GM19463 (cell line): ENCODE data around the gene RPS19.

Experiments
- ATAC-seq: cut with Tn5 transposase; IDR thresholded peaks from one replicate; pipeline ENCODE4 v1.9.1; 2021; ENCODE audit warnings: mild to moderate bottlenecking, moderate library complexity; ENCODE audit not compliant: unreplicated experiment

The RPS19 gene

DNA sequence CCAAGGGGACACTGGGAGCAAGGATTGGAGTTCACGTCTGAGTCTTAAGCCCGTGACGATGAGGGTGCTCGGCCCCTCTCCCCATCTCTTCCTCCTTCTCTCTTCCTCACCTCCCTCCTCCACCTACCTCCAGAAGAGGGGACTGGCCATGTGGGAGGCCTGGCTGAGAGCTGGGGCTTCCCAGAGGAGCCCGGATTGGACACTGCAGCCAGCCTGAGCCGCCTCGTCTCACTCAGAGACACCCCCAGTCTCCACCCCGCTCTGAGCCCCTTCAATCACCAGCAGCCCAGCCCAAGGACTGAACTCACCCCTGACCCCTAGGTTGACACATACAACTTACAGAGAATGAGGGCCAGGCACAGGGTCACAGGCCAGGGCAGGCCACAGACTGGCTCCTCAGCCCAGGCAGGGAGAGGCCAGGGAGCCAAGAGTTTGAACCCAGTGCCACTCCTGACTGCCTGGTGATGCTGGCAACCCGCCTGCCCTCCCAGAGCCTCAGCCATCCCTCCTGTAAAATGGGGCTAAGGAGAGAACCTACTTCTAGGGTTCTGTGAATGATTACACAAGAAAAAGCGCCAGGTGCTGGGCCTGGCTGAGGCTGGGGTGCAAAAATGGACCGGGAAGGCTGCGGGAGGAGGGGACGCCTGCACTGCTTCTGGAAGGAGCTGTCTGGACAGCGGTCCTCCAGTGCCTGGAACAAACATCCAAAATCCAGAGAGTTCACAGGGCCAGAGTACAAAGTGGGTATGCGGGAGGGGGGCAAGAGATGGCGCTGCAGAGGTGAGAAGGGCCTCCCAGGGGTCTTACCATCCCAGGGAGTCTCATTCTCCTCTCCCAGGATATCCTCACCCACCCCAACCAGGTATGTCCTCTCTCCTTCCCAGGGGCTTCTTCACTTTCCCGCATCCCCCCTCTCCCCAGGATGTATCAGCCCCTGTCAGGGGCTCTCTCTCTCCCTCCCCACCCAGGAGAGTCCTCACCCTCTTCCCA is 18.2 kb downstream of the RPS19 start:
- peak; percentile 28 for ATAC-seq

DNA sequence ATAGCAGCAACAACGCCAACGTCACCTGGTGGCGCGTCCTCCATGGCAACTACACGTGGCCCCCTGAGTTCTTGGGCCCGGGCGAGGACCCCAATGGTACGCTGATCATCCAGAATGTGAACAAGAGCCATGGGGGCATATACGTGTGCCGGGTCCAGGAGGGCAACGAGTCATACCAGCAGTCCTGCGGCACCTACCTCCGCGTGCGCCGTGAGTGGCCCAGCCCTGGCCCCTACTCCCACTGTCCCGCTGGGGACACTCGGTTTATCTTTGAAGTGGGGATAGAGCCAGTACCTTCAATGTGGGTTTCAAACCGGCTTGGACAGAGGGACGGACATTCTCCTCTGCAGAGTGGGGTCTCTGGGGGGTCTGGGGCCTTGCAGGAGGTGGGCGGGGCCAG is 19.0 kb downstream of the RPS19 start:
- ATAC-seq: no peak

DNA sequence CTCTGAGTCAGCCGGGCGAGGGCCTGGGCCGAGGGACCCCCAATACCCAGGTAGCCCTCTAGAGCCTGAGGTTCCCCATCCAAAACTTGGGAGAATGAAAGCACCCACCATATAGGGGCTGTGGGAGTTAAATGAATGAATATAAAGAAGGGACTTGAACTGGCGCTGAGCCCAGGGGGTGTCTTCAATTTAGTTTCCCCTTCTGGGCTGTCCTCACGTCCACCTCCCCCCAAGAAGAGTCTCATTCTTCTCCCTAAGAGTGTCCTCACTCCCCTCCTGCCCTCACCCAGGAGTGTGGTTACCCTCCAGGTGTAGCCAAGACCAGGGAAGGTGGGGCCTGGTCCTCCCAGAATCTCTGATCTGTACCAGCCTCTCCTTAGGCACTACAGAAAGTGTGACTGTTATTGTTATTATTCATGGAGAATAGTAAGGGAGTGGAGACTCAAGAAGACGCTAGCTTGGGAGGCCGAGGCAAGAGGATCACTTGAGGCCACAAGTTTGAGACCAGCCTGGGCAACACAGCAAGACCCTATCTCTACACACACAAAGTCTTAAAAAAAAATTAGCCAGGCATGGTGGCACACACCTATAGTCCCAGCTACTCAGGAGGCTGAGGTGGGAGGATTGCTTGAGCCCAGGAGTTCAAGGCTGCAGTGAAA is 19.7 kb downstream of the RPS19 start:
- no peak for ATAC-seq

DNA sequence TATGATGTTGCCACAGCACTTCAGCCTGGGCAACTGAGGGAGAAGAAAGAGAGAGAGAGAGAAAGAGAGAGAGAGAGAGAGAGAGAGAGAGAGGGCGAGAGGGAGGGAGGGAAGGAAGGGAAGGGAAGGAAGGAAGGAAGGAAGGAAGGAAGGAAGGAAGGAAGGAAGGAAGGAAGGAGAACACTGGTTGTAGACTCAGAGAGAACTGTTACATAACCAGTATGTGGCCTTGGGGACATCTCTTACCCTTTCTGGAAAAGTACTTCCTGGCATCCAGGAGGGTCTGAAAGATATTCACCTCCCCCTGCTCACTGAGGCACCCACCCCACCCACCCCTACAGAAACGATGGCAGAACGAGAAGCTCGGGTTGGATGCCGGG is 20.3 kb downstream of the RPS19 start:
- no peak for ATAC-seq

DNA sequence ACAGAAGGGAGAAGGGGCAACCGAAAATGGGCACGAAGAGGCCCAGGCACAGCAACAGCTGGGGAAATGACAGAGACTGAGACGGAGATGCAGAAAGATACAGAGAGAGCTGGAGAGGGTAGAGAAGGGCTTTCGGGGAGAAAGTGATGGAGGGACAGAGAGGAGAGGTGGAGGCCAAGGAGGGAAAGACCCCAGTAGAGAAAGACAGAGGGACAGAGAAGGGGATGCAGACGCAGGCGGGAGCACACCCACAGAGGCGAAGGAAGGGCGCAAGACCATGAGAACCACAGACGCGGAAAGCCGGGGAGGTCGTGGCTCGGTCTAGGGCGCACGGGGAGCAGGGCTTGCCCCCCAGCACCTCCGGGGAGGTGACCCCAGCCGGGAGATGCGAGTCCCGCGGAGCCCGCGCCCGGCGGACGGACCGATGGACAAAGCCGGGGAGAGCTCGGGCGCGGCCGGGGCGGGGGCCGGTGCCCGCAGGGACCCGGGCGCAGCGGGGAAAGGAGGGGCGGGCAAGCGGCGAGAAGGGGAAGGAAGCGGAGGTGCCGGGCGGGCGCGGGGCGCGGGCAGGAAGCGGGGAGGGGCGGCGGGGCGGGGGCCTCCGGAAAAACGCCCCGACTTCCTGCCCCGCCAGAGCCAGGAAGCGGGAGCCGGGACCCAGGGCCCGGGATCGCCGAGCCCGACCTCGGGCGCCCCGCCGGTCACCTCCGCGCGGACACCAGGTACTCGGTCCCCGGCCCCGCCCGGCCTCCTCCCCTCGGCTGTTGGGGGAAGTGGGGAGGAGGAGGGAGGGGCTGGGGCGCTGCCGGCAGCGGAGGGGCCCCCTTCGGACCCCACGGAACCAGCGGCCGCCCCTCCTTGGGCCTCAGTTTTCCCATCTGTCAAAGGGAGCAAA is 22.8 kb downstream of the RPS19 start, which contains the start of gene ARHGEF1:
ARHGEF1 (plus strand) TSS at position 617 of the 895 bp plus-strand sequence. CDS start 4,899 bp downstream, outside the sequence.
- ATAC-seq: no peak

DNA sequence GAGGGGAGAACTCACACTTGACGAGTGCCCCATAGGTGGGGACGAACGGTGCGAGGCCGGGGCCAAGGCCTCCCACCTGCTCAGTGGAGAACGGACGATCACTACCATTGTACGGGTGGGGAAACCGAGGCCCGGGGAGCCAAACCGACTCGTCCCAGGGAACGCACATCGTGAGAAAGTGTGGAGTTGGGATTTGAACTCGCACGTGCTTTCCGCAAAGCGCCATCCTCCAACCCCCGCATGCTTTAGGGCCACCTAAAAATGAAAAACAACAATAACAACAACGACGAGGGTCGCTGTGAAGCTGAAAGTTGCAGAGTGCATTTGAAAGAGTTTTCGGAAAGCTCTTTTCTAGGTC is 23.4 kb downstream of the RPS19 start:
- ATAC-seq: no peak

DNA sequence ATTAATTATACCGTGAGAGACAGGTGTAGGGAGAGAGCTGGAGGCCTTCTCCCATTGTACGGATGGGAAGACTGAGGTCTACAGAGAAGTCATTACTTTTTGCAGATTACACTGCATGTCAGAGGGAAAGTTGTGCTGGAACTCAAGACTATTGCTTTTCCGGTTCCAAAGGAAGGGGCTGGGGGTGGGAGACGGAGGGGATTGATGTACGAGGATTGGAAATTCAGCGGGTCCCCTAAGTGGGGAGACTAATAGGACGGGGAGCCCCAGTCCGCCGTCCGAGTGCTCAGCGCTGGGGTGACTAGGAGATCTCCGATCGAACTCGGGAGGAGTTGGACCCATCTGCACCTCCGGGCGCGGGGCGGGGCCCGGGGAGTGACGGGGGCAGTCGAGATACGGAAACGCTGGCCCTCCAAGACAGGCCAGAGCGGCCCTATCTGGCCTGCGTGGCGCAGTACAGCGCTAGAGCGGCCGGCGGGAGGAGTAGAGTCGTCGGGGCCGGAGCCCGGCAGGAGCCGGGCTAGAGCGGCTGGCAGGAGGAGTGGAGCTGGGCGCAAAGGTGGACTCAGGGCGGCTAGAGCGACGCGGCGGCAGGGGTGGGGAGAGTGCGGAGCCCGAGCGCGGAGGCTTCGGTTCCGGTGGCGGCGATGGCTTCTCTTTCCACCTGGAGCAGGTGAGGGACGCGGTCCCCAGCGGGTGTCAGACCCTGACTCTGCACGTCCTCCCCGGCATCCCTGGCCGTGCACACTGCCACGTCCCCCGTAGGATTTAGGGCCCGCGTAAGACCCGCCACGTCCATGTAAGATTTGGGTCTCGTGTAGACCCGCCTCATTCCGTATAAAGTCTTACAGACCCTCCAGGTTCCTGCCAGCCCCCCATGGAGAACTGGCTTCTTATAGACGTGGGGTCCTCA is 24.0 kb downstream of the RPS19 start:
- ATAC-seq: peak; percentile 89

DNA sequence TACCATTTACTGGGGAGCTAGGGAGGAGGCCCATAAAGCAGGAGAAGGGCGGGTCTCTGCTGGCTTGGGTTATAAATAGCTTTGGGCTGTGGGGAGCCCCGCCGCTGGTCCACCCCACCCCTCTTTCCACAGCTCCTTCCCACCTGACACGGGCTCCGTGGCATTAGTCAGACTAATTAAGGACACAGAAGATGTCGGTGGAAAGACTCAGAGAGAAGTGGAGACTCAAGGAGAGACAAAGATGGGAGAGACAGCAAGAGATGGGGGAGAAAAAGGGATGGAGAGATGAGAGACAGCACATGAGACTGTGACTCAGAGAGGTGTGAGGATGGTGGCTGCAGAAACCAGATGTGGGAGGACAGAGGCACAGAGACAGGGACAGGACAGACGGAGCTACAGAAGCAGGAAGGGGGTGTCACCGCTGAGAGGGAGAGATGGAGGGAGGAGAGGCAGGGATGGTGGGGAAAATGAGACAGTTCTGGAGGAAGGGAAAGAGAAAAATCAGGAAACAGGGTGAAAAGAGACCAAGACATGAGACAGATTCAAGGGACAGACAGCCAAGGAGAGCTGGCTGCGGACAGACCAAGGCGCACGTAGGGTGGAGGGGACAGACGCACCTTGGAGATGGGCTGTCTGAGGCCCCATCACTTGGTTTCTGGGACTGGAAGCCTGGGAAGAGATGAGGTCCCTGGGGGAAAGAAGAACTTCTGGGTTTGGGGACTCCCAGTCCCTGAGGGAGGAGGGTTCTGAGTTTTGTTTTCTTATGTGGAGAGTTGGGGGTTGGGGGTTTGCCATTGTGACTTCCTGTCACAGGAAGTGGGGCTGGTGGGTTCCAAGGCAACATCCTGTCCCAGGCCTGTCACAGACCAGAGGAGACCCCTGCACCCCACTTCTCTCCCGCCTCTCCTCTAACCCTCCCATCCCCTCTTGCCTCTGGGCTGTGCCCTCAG is 27.0 kb downstream of the RPS19 start:
- ATAC-seq: no peak

DNA sequence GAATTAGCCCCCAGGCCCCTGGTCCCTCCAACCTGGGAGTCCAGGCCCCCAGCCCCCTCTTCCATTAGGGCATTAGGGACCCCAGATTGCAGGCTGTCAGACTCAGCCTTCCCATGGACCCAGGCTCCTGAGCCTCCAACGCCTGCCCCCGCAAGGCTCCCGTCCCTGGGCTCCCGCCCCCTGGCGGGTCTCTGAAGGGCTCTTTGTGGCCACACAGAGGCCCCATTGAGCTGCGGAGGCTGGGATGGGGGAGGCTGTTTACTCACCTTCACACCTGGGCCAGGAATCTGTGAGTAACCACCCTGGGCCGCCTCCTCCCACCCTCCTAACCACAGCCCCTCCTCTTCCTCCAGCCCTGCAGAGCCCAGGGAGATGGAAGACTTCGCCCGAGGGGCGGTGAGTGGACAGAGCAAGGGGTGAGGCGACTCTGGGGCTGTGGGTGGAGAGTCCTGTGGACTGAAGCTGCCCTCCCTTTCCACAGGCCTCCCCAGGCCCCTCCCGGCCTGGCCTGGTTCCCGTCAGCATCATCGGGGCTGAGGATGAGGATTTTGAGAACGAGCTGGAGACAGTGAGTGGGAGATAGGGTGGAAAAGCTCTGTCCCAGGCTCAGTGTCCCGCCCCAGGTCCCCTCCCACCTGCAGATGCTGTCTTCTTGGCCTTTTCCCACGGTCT is 27.8 kb downstream of the RPS19 start:
- ATAC-seq: no peak

DNA sequence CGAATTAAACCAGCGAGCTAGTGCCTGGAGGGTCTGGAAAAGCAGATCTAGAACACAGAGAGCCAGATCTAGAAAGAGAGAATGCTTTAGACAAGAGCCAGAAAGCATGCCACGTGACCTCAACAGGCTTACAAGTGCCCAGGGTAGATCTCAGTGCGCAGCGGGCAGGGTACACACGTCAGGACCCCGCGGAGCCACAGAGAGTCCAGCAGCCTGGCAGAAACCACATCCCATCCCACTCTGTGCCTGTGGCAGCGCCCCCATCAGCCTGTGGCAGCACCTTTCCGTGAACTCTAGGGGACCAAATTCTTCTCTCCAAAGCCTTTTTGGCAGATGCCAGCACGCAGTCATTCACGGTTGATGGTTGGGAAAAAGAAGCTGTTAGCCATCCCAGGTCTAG is 28.9 kb downstream of the RPS19 start:
- no peak for ATAC-seq

DNA sequence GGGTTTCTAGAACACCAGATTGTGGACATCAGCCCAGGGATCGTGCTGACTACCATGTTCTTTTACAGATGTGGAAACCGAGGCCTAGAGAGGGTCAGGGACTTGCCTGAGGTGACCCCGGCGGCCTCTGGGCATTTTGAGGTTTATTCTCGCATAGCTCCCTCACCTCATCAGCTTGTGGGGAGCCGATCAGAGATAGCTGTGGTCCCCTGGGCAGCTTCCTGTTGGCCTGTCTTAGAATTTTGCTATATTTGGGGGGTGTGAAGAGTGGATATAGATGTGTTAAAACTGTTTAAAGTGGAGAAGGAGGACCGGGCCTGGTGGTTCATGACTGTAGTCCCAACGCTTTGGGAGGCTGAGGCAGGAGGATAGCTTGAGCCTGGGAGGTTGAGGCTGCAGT is 29.8 kb downstream of the RPS19 start:
- ATAC-seq: no peak

DNA sequence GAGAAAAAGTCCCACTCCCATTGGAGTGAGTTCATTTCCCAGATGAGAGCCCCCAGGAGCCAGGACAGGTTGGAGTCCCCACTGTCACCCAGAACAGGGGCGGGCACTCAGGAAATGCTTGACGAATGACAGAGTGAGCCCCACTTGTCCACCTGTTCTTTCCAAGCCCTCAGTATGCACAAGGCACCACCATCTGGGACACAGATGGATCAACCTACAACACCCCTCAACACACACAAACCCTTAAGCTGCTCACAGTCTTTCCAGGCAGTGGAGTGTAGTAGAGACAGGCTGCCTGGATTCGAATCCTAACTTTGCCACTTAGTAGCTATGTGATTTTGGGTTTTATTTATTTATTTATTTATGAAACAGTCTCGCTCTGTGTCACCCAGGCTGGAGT is 30.9 kb downstream of the RPS19 start:
- ATAC-seq: no peak

DNA sequence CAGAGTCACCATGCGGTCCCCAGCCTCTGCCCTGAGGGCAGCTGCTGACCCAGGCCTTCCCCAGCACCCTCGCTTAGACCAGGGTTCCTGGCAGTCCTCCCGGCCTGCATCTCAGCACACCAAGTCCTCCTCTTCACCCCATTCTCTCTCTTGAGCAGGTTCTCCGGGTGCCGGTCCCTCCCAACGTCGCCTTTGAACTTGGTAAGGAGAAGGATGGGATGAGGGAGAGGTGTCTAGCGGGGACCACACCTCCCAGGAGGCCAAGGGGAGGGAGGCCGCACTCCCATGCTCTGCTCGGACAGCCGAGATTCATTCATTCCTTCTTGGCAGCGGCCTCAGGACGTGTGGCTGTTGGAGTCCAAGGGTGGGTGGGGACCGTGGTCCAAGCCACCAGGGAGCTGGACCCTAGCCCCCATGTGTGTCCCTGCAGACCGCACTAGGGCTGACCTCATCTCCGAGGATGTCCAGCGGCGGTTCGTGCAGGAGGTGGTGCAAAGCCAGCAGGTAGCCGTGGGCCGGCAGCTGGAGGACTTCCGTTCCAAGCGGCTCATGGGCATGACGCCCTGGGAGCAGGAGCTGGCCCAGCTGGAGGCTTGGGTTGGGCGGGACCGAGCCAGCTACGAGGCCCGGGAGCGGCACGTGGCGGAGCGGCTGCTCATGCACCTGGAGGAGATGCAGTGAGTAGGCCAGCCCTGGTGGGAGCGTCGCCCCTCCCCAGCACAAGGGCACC is 32.3 kb downstream of the RPS19 start:
- ATAC-seq: no peak

DNA sequence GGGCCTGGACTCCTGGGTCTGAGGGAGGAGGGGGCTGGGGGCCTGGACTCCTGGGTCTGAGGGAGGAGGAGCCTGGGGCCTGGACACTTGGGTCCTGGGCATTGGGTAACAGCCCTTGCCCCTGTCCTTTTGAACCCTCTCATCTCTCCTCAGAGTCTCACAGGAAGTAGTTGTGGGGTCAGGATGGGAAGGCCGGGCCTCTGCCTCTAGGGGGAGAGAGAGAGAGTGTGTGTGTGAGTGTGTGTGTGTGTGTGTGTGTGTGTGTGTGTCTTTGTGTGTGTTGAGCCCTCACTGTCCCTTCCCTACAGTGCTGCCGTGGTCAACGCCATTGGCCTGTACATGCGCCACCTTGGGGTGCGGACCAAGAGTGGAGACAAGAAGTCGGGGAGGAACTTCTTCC is 33.8 kb downstream of the RPS19 start:
- ATAC-seq: no peak

DNA sequence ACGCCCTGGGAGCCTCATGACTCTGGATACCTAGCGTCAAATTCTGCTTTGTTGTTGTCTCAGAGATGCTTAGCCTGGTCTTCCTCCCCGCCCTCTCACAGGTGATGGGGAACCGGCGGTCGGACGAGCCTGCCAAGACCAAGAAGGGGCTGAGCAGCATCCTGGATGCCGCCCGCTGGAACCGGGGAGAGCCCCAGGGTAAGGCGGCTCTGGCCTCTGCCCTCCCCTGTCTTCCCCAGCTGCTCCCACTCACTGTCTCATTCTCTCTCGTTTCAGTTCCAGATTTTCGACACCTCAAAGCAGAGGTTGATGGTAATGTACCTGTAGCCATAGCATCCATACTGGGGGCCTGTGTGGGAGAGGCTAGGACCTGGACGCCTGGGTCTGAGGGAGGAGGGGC is 34.3 kb downstream of the RPS19 start:
- ATAC-seq: no peak

DNA sequence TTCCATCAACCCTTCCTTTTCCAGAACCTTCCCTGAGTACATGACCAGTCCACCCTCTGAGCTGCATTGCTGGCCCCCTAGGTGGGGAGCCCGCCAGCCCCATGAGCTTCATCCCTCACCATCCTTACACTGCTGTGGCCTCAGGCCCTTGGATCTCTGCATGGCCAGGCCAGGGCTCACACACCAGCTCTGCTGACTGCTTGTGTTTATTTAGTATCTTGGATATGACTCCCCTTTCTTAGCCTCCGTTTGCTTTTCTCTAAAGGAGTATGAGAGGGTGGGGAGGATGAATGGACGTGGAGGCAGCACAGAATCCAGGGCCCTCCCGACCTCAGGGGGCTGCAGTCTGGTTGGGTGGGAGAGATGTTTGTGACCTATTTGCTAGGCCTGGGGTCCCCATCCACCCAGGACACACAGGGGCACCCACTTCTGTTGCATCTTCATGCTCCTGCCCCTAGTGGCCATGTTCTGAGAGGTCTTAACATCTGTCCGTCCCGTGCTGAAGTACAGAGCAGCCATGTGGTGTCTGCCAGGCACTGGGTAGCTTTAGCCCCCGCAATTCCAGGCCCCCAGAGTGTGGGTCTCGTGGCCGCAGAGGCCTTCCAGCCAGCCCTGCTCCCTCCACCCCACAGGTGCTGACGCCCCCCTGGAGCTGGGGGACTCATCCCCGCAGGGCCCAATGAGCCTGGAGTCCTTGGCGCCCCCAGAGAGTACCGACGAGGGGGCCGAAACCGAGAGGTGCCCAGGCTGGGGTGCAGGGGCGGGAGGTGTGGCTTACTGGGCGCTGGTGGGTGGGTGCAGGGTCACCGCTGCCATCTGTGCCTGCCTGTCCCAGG is 35.9 kb downstream of the RPS19 start:
- no peak for ATAC-seq

DNA sequence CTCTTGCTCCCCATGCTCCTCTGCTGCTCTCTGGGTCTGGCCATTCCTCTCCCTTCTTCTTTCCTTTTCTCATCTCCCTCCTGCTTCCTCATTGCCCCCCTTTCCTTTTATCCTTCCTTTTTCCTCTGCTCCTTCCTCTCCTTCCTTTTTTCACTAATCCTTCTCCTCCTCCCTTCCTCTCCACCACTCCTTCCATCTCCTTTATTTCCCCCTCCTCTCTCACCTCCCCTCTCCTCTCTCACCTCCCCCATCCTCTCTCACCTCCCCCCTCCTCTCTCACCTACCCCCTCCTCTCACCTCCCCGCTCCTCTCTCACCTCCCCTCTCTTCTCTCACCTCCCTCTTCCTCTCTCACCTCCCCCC is 36.5 kb downstream of the RPS19 start:
- no peak for ATAC-seq
